HG03342 (cell line): ENCODE data around the gene CAPN5.

Experiments
- ATAC-seq: cut with Tn5 transposase; IDR thresholded peaks from one replicate; pipeline ENCODE4 v1.9.1; 2021; ENCODE audit warnings: mild to moderate bottlenecking, moderate library complexity; ENCODE audit not compliant: unreplicated experiment

The CAPN5 gene

GRCh38 chr11:77146261-77147035, 79.7 kb downstream of the CAPN5 start:
- ATAC-seq, result no peak

DNA sequence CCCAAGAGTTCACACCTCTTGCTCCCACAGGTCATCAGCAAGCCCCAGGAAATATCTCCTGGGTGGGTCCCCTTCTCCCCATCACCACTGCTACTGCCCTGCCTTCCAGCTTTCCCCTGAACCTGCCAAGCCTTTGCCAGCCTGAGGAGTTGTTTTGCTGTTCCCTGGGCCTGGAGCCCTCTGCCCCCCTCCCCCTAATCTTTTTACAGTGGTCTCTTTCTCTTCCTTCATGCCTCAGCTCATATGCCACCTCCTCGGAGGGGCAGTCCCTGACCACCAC, 80.2 kb downstream of the CAPN5 start:
- no peak for ATAC-seq

- ATAC-seq, result no peak
Observed at GRCh38 chr11:77147668-77148321, 81.0 kb downstream of the CAPN5 start.

- no peak for ATAC-seq
Observed at GRCh38 chr11:77148963-77149715, 82.4 kb downstream of the CAPN5 start.

- ATAC-seq, result no peak
Observed at GRCh38 chr11:77149716-77150392, 83.1 kb downstream of the CAPN5 start.

DNA sequence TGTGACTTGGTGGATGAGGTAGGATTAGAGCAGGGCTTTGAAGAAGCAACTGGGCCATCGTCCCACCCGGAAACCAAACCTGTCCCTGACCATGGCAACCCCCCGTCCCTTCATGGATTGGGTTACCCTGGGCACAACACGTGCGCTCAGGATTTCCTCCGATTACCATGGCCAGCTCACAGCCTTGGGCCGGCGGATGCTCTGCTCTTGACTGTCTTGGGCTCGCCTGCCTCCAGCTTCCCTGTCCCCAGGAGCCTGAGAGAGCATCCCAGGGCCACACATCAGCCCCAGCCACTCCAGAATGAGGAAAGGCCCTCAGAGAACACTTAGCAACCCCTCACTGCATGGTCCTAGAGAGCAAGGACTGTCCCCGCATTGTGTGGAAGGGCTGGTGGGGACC, 84.1 kb downstream of the CAPN5 start:
- ATAC-seq, result no peak

DNA sequence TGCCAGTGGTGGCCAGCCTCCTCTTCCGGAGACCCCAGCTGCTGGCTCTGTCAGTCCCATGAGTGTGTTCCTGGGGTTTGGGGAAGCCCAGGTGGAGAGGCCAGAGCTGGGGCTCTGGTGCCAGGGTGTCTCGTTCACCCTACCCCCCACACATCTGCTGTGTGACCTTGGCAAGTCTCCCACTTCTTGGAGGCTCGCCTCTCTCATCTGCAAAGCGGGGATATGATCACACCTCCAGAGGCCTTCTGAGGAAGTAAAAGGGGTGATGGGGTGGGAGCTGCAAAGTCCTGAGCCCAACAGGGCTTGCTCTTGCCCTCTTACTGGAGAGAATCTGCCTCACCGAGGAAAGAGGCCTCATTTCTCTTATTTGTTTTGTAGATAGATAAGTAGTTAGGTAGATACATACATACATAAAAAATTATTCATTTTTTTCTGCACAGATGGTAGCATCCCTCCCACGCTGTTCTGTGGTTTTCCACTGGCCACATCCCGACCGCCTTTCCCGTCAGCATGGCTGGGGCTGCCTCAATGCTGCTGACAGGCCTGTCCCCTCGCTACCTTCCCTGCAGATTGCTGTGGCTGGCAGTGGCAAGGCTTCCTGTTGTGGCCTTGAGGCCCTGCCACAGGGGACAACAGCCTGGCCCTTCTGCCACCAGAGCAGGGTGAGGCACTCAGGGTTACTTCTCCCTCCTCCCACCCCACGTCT, 85.2 kb downstream of the CAPN5 start:
- no peak for ATAC-seq

DNA sequence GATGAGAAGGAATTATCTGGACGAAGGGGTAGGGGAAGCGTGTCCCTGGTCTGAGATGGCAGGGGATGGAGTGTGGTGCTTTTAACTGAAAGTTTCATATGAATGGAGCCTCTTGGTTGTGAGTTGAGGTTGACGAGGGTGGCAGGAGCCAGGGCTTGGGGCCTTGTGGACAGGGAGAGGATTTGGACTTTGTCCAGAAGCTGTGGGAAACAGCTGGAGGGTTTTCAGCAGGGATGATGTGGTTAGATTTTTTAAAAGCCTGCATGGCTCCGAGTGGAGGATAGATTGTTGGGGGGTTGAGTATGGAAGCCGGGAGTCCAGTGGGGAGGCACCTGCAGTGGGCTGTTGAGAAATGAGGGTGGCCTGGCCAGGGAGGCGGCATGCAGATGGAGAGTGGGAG, 86.1 kb downstream of the CAPN5 start:
- ATAC-seq, result no peak

DNA sequence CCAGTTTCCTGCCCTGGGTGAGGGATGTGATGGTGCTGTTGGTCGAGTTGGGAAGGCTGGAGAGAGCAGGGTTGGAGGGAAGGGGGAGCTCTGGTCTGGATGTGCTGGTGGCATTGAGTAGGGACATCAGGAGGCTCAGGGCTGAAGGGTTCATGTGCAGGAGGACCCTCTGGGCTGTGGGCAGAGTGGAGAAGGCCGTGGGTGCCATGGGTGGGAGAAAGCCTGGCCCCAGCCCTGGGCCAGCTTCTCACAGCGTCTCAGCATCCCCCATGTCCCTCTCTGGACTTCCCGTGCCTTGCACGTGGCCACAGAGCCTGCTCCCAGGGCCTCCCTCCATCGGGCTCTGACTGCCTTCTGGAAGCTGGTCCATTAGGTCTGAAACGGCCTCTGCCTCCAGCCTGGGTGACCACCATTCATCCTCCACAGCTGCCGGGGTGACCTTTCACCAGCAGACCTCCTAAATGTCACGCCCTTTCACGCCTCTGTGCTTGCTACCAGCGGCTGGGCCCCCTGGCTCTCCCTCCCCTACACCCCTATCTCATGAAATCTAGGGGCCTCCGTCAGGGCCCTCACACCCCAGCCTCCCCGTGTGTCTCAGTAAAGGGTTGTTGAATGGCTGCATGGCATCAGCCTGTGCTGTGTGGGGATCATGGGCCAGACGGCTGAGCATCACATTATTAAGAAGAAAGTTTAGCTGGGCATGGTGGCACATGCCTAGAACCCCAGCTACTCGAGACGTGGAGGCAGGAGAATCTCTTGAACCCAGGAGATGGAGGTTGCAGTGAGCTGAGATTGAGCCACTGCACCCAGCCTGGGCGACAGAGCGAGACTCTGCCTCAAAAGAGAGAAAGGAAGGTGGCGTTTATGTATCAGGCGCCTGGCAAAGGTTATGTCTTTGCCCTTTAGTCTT, 86.8 kb downstream of the CAPN5 start:
- no peak for ATAC-seq

GRCh38 chr11:77154381-77155081, 87.8 kb downstream of the CAPN5 start:
- ATAC-seq, result no peak

DNA sequence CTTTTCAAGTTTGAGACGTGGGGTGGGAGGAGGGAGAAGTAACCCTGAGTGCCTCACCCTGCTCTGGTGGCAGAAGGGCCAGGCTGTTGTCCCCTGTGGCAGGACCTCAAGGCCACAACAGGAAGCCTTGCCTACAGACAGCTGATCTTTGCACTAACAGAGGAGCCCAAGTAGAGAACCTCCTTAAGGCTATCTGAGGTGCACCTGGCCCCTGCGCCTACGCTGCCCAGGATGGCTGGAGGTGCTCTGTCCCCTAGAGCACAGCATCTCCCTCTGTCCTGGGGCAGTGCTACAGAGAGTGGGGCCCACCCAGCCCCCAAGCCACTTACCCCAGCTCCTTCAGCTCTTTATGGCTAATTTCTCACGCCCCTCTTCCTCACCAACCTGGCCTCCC, 88.3 kb downstream of the CAPN5 start:
- ATAC-seq, result no peak

DNA sequence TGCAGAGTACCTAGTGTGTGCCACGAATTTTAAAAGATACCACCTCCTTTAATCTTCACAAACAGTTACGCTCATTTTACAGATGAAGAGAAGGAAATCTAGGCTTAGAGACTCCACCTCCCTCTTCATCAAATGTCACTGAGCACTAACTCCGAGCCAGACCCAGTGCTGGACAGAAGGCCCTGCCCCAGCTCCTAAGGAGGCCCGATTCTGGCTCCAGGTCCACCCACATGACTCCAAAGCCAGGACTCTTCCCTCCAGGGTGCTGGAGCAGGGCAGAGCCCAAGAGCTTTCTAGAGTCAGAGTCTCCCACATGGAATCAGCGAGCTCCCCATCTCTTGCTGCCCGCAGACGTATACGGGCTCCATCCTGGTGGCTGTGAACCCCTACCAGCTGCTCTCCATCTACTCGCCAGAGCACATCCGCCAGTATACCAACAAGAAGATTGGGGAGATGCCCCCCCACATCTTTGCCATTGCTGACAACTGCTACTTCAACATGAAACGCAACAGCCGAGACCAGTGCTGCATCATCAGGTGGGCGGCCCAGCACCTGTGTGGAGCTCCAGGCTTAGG, 88.9 kb downstream of the CAPN5 start:
- ATAC-seq, result no peak

GRCh38 chr11:77156396-77157195, 89.8 kb downstream of the CAPN5 start:
- ATAC-seq, result no peak

- no peak for ATAC-seq
Observed at GRCh38 chr11:77158041-77158695, 91.4 kb downstream of the CAPN5 start.

- no peak for ATAC-seq
Observed at GRCh38 chr11:77159219-77159936, 92.6 kb downstream of the CAPN5 start.

DNA sequence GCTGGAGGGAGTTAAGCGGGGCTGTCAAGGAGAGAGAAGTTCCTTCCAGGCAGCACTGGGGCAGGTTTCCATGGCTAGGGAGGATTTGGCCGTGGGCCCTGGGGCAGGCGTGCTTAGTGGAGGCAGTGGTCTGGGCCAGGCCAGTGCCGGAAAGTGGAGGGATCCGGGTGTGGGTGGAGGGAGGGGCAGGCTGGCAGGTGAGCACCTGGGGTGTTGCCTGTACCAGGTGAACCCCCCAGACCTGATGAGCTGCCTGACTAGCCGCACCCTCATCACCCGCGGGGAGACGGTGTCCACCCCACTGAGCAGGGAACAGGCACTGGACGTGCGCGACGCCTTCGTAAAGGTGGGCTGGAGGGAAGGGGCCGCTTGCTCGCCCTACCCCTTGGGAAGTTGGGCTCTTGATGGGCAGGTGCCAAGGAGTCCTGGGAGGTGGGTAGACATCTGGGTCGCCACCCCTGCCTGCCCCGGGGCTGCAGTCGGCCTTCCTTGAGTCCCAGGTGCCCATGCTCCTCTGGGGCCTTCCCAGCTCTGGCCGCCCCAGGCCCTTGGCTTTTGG, 93.2 kb downstream of the CAPN5 start:
- no peak for ATAC-seq

GRCh38 chr11:77163271-77163670, 96.5 kb downstream of the CAPN5 start:
- ATAC-seq, result no peak
